Neuronal stem cell (in vitro differentiated cells): ENCODE data around the gene DPPA4.
A peak's percentile ranks its signal among the peaks of the same experiment; 100 is the strongest.

ENCODE experiments used
- DNase-seq: peaks from one replicate; pipeline ENCODE4 v3.0.0-alpha.2; 2013; ENCODE audit warnings: low spot score
- H2AFZ ChIP-seq: one replicate; pipeline ENCODE4 v1.6.1; 2013; ENCODE audit warnings: mild to moderate bottlenecking, low read length, inconsistent platforms
- H2AK5ac ChIP-seq: 2 replicates; pipeline ENCODE4 v1.6.1; 2013; ENCODE audit warnings: low read depth, mild to moderate bottlenecking, inconsistent platforms, low read length, moderate library complexity, mixed read lengths
- H2BK120ac ChIP-seq: 2 replicates; pipeline ENCODE4 v1.6.1; 2013; ENCODE audit warnings: low read depth, mild to moderate bottlenecking, inconsistent platforms, low read length, moderate library complexity, mixed read lengths
- H2BK12ac ChIP-seq: one replicate; pipeline ENCODE4 v1.6.1; 2013; ENCODE audit warnings: low read length, inconsistent platforms
- H2BK15ac ChIP-seq: 2 replicates; pipeline ENCODE4 v1.6.1; 2013; ENCODE audit warnings: mild to moderate bottlenecking, low read length, inconsistent platforms, mixed read lengths
- H2BK5ac ChIP-seq: one replicate; pipeline ENCODE4 v1.6.1; 2013; ENCODE audit warnings: inconsistent platforms, mild to moderate bottlenecking, low read length, moderate library complexity
- H3K14ac ChIP-seq: one replicate; pipeline ENCODE4 v1.6.1; 2013; ENCODE audit warnings: low read length, inconsistent platforms
- H3K18ac ChIP-seq: 2 replicates; pipeline ENCODE4 v1.6.1; 2013; ENCODE audit warnings: low read length, inconsistent platforms
- H3K23ac ChIP-seq: 2 replicates; pipeline ENCODE4 v1.6.1; 2013; ENCODE audit warnings: low read depth, mild to moderate bottlenecking, mixed read lengths, low read length, inconsistent platforms; ENCODE audit not compliant: poor library complexity
- H3K27ac ChIP-seq: replicated peaks from 3 replicates; pipeline ENCODE4 v1.5.1; 2013; ENCODE audit warnings: low read length, inconsistent platforms
- H3K27me3 ChIP-seq, 3 experiments: 2 replicates each; pipeline ENCODE4 v1.6.1; 2013; ENCODE audit warnings: low read length in 3 of 3, mild to moderate bottlenecking in 2 of 3, inconsistent platforms in 1 of 3, low read depth in 1 of 3, mixed read lengths in 1 of 3, moderate library complexity in 1 of 3; ENCODE audit not compliant: control insufficient read depth in 3 of 3, insufficient read depth in 3 of 3
- H3K36me3 ChIP-seq, 2 donors: replicated peaks in 1 of 2; 2 replicates each; pipeline ENCODE4 v1.6.1; 2013; ENCODE audit warnings: low read length in 2 of 2; ENCODE audit not compliant: control insufficient read depth in 2 of 2, insufficient read depth in 2 of 2
- H3K4ac ChIP-seq: 2 replicates; pipeline ENCODE4 v1.6.1; 2013; ENCODE audit warnings: inconsistent platforms, mild to moderate bottlenecking, low read length, moderate library complexity
- H3K4me1 ChIP-seq, 2 donors: 1 replicate in 1 of 2; 2 replicates in 1 of 2; pipeline ENCODE4 v1.6.1; 2013; ENCODE audit warnings: low read length in 2 of 2, low read depth in 1 of 2; ENCODE audit not compliant: control insufficient read depth in 2 of 2, insufficient read depth in 1 of 2
- H3K4me2 ChIP-seq: one replicate; pipeline ENCODE4 v1.6.1; 2013; ENCODE audit warnings: mild to moderate bottlenecking, low read length, inconsistent platforms; ENCODE audit not compliant: insufficient read depth, poor library complexity, severe bottlenecking
- H3K4me3 ChIP-seq, 2 donors: 2 replicates each; pipeline ENCODE4 v1.5.1; 2013; ENCODE audit warnings: low read length in 2 of 2, mild to moderate bottlenecking in 2 of 2, inconsistent platforms in 1 of 2, moderate library complexity in 1 of 2
- H3K79me1 ChIP-seq: one replicate; pipeline ENCODE4 v1.6.1; 2013; ENCODE audit warnings: low read depth, mild to moderate bottlenecking, inconsistent platforms, low read length, moderate library complexity
- H3K9ac ChIP-seq: one replicate; pipeline ENCODE4 v1.6.1; 2013; ENCODE audit warnings: mild to moderate bottlenecking, low read depth, low read length, inconsistent platforms; ENCODE audit not compliant: poor library complexity
- H3K9me3 ChIP-seq, 2 donors: replicated peaks in 1 of 2; 2 replicates each; pipeline versions ENCODE3 to v1.6.1; 2013; ENCODE audit warnings: low read length in 2 of 2, mild to moderate bottlenecking in 2 of 2, inconsistent platforms in 1 of 2, low read depth in 1 of 2, mixed read lengths in 1 of 2, moderate library complexity in 1 of 2; ENCODE audit not compliant: control insufficient read depth in 2 of 2, insufficient read depth in 1 of 2
- H4K8ac ChIP-seq: one replicate; pipeline ENCODE4 v1.6.1; 2013; ENCODE audit warnings: low read depth, mild to moderate bottlenecking, inconsistent platforms, low read length, moderate library complexity
- H4K91ac ChIP-seq: one replicate; pipeline ENCODE4 v1.6.1; 2013; ENCODE audit warnings: low read length, low read depth, mild to moderate bottlenecking, inconsistent platforms; ENCODE audit not compliant: poor library complexity
- WGBS, 2 donors: extraction: QIAGEN DNeasy Blood & Tissue Kit; methylation state at CpG; one replicate each; pipeline ENCODE4 v1.1.7; 2013; ENCODE audit warnings: missing lambda C conversion rate in 2 of 2, mixed read lengths in 1 of 2; ENCODE audit not compliant: insufficient read length in 2 of 2, insufficient replicate concordance in 1 of 2; ENCODE audit errors: extremely low coverage in 2 of 2; 5-methylcytosine and 5-hydroxymethylcytosine counted together

Gene DPPA4

DNA sequence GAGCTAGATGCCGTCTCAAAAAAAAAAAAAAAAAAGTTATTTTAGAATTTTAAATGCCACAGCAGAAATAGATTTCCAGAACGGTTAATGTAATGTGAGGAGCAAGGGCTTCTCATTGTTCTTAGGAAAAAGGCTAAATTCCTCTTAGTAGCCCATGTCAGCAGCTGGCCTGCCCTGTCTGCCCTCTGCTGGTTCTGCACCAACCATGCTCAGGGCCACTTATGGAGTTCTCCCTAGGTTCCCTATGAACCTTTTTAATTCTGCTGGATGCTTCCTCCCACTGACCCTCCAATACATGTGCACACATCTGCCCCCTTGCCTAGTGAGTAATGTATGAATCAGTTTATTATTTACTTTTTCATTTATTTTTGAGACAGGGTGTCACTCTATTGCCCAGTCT lies 32.2 kb upstream of the DPPA4 start:
- Histone ChIP-seq H2BK120ac (no peak overlapping the region), H2AFZ (no peak overlapping the region), H3K36me3 (no peaks in the 10 kb centered on the region), H2AK5ac (no peak overlapping the region), H3K9me3 (no peaks in the 10 kb centered on the region), H3K27me3 (no peaks in the 10 kb centered on the region), H2BK15ac (no peak overlapping the region), H3K4ac (no peak overlapping the region), H4K8ac (no peak overlapping the region), H3K23ac (no peak overlapping the region), H4K91ac (no peak overlapping the region), H3K4me2 (no peak overlapping the region), H3K9ac (no peak overlapping the region), H3K18ac (no peak overlapping the region), H2BK12ac (no peak overlapping the region), H3K4me3 (no peak overlapping the region), H2BK5ac (no peak overlapping the region), H3K27ac (no peak overlapping the region), H3K4me1 (no peaks in the 10 kb centered on the region), H3K14ac (no peak overlapping the region), H3K79me1 (no peaks in the 10 kb centered on the region)
- DNase-seq, result no peak
- no CpG with 5 or more reads among the region's 2 CpGs for WGBS, 2 donors

DNA sequence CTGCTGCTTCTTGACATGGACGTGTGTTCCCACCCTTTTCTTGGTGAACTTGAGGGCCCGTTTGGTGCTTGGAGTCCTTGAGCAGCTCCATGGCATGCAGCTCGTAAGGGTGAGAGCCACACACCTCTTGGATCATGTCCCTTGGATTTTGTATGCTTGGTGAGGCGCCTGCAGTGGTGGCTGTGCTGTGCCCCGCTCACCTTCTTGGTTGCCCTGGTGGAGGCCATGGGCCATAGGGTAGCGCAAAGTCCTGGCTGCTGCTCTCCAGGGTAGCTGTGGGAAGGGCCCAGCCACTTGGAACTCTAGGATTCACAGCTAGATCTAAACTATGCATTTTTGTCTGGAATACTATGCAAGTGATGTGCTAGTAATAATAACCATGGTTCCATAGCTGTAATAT lies 26.7 kb upstream of the DPPA4 start:
- Histone ChIP-seq H3K79me1 (no peaks in the 10 kb centered on the region), H3K4me2 (no peak overlapping the region), H2BK12ac (no peak overlapping the region), H2BK5ac (no peak overlapping the region), H3K27me3 (no peaks in the 10 kb centered on the region), H3K23ac (no peak overlapping the region), H2AK5ac (no peak overlapping the region), H2BK15ac (no peak overlapping the region), H3K4me1 (no peaks in the 10 kb centered on the region), H2AFZ (no peak overlapping the region), H4K91ac (no peak overlapping the region), H3K14ac (no peak overlapping the region), H3K9ac (no peak overlapping the region), H3K9me3 (no peaks in the 10 kb centered on the region), H3K4me3 (no peak overlapping the region), H3K36me3 (no peaks in the 10 kb centered on the region), H3K4ac (no peak overlapping the region), H3K18ac (peak overlapping the region; percentile 72), H3K27ac (no peak overlapping the region), H4K8ac (no peak overlapping the region), H2BK120ac (no peak overlapping the region)
- DNase-seq, result no peak
- no CpG with 5 or more reads among the region's 6 CpGs for WGBS, 2 donors

GRCh38 chr3:109363634-109364033 lies 26.3 kb upstream of the DPPA4 start:
- no peak overlapping the region for H2BK15ac ChIP-seq
- H2BK120ac ChIP-seq, result no peak overlapping the region
- H3K18ac ChIP-seq, result no peak overlapping the region
- H3K14ac ChIP-seq, result no peak overlapping the region
- H2BK12ac ChIP-seq, result no peak overlapping the region
- H3K4me1 ChIP-seq, result no peaks in the 10 kb centered on the region
- no peak overlapping the region for H2AFZ ChIP-seq
- H2BK5ac ChIP-seq, result no peak overlapping the region
- no peak overlapping the region for H2AK5ac ChIP-seq
- H3K4me2 ChIP-seq, result no peak overlapping the region
- H3K23ac ChIP-seq, result no peak overlapping the region
- no peaks in the 10 kb centered on the region for H3K9me3 ChIP-seq
- no peak overlapping the region for H3K27ac ChIP-seq
- no peak overlapping the region for H3K4me3 ChIP-seq
- no peaks in the 10 kb centered on the region for H3K79me1 ChIP-seq
- no peaks in the 10 kb centered on the region for H3K27me3 ChIP-seq
- no peak overlapping the region for H3K9ac ChIP-seq
- no peaks in the 10 kb centered on the region for H3K36me3 ChIP-seq
- no peak overlapping the region for H3K4ac ChIP-seq
- no peak overlapping the region for H4K91ac ChIP-seq
- H4K8ac ChIP-seq, result no peak overlapping the region
- no peak for DNase-seq

DNA sequence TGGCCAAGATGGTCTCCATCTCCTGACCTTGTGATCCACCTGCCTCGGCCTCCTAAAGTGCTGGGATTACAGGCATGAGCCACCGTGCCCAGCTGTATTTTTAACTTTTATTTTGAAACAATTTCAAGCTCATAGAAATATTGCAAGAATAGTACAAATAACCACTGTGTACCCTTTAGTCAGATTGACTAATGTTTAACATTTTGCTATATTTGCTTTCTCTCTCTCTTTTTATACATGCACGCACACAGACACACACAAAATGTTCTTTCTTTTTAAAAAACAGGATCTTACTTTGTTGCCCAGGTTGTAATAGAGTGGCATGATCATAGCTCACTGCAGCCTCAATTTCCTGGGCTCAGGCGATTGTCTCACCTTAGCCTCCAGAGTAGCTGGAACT lies 25.5 kb upstream of the DPPA4 start:
- H2AFZ ChIP-seq, result no peak overlapping the region
- no peaks in the 10 kb centered on the region for H3K36me3 ChIP-seq
- no peaks in the 10 kb centered on the region for H3K4me1 ChIP-seq
- H2BK5ac ChIP-seq, result no peak overlapping the region
- no peak overlapping the region for H2BK12ac ChIP-seq
- no peak overlapping the region for H3K18ac ChIP-seq
- H3K14ac ChIP-seq, result no peak overlapping the region
- no peaks in the 10 kb centered on the region for H3K9me3 ChIP-seq
- H3K27me3 ChIP-seq, result no peaks in the 10 kb centered on the region
- H4K91ac ChIP-seq, result no peak overlapping the region
- H4K8ac ChIP-seq, result no peak overlapping the region
- H3K9ac ChIP-seq, result no peak overlapping the region
- H2BK15ac ChIP-seq, result no peak overlapping the region
- WGBS, 2 donors, result no CpG with 5 or more reads among the region's 4 CpGs
- no peaks in the 10 kb centered on the region for H3K79me1 ChIP-seq
- no peak for DNase-seq
- H3K4ac ChIP-seq, result no peak overlapping the region
- H3K4me3 ChIP-seq, result no peak overlapping the region
- H3K4me2 ChIP-seq, result no peak overlapping the region
- no peak overlapping the region for H2BK120ac ChIP-seq
- no peak overlapping the region for H2AK5ac ChIP-seq
- no peak overlapping the region for H3K27ac ChIP-seq
- no peak overlapping the region for H3K23ac ChIP-seq
